Brain microvascular endothelial cell (primary cell): ENCODE results near the gene ITGB3.

Experiments
- DNase-seq: peaks from one replicate; pipeline ENCODE4 v3.0.0-alpha.2; 2020
- H3K27ac ChIP-seq: fragments of 250-450 bp; sonication (Bioruptor Pico); 2 replicates; pipeline ENCODE4 v1.5.1; 2020; ENCODE audit warnings: mild to moderate bottlenecking, moderate library complexity
- H3K27me3 ChIP-seq: fragments of 250-450 bp; sonication (Bioruptor Pico); replicated peaks from 2 replicates; pipeline ENCODE4 v1.5.1; 2020; ENCODE audit warnings: mild to moderate bottlenecking
- H3K36me3 ChIP-seq: fragments of 250-450 bp; sonication (Bioruptor Pico); replicated peaks from 2 replicates; pipeline ENCODE4 v1.5.1; 2020; ENCODE audit warnings: mild to moderate bottlenecking
- H3K4me3 ChIP-seq: 2 replicates; pipeline ENCODE4 v1.5.1; 2011; ENCODE audit warnings: low read depth, mild to moderate bottlenecking, control low read depth, low read length, moderate library complexity
- CTCF ChIP-seq: IDR thresholded peaks from 2 replicates; pipeline ENCODE4 v1.5.1; 2011; ENCODE audit warnings: low read depth, mild to moderate bottlenecking, moderate library complexity, low read length, control low read depth, inconsistent platforms; ENCODE audit errors: missing control alignments
- in situ Hi-C: cut with HindIII; loops from 2 replicates; pipeline ENCODE4 v1.10.0; 2017; ENCODE audit warnings: low sequenced_read_pairs, low pct_ligation_motif_present

Gene ITGB3

GRCh38 chr17:47289302-47289701 is 35.7 kb downstream of the ITGB3 start:
- Histone ChIP-seq H3K36me3 (peaks cover 28% of the 10 kb centered on the region), H3K27ac (no peak overlapping the region), H3K4me3 (no peak overlapping the region), H3K27me3 (no peaks in the 10 kb centered on the region)
- in situ Hi-C loops: no loop called here
- TF ChIP-seq CTCF: no peak
- no peak for DNase-seq

- no peaks in the 10 kb centered on the region for H3K27me3 ChIP-seq
- H3K36me3 ChIP-seq: peaks cover 28% of the 10 kb centered on the region
- DNase-seq: no peak
- in situ Hi-C loops: no loop called here
- no peak for TF ChIP-seq CTCF
- no peak overlapping the region for H3K4me3 ChIP-seq
- H3K27ac ChIP-seq: no peak overlapping the region
These were observed 37.2 kb downstream of the ITGB3 start for GRCh38 chr17:47290870-47291241.

GRCh38 chr17:47291242-47291873 is 37.7 kb downstream of the ITGB3 start:
- peaks cover 28% of the 10 kb centered on the region for H3K36me3 ChIP-seq
- no peak overlapping the region for H3K27ac ChIP-seq
- in situ Hi-C loops: no loop called here
- no peak overlapping the region for H3K4me3 ChIP-seq
- no peak for DNase-seq
- H3K27me3 ChIP-seq: no peaks in the 10 kb centered on the region
- TF ChIP-seq CTCF: no peak

- TF ChIP-seq CTCF: no peak
- Histone ChIP-seq H3K27me3 (no peaks in the 10 kb centered on the region), H3K27ac (no peak overlapping the region), H3K4me3 (no peak overlapping the region), H3K36me3 (peaks cover 24% of the 10 kb centered on the region)
- no peak for DNase-seq
- in situ Hi-C loops: no loop called here
These were observed 38.6 kb downstream of the ITGB3 start for GRCh38 chr17:47292206-47292605.

- in situ Hi-C loops: no loop called here
- TF ChIP-seq CTCF: no peak
- peaks cover 15% of the 10 kb centered on the region for H3K36me3 ChIP-seq
- H3K27me3 ChIP-seq: no peaks in the 10 kb centered on the region
- no peak for DNase-seq
- no peak overlapping the region for H3K4me3 ChIP-seq
- no peak overlapping the region for H3K27ac ChIP-seq
These were observed 41.6 kb downstream of the ITGB3 start for GRCh38 chr17:47295037-47295873.

- no peak for DNase-seq
- Histone ChIP-seq H3K36me3 (peaks cover 15% of the 10 kb centered on the region), H3K27ac (no peak overlapping the region), H3K4me3 (no peak overlapping the region), H3K27me3 (no peaks in the 10 kb centered on the region)
- TF ChIP-seq CTCF: no peak
- in situ Hi-C loops: no loop called here
These were observed 42.2 kb downstream of the ITGB3 start for GRCh38 chr17:47295874-47296255.
